ENCODE data around the gene VWA8.

The VWA8 gene

DNA sequence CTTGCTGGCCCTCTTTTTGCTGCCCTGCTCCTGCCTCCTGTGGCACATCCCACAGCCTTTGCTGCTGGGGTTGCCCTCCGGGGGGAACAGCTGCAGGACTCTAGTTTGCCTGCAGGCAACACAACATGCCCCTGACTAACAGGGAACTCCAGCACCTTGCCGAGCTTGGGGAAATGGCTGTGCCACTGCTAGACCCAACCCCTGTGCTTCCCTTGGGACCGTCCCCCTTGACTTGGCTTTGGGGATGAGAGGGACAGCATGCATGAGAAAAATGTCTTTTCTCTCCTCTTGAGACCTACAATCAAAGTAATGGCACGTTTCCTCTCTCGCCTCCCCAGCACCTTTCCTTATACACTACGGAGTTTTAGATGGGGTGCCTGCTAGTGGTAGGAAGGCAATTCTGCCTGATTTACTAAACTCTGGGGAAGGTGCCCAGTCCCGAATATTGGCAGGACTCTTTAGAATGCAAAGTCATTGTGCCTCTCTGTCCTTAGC lies 12.4 kb upstream of the VWA8 start:
- TF ChIP-seq, protein P1, sequence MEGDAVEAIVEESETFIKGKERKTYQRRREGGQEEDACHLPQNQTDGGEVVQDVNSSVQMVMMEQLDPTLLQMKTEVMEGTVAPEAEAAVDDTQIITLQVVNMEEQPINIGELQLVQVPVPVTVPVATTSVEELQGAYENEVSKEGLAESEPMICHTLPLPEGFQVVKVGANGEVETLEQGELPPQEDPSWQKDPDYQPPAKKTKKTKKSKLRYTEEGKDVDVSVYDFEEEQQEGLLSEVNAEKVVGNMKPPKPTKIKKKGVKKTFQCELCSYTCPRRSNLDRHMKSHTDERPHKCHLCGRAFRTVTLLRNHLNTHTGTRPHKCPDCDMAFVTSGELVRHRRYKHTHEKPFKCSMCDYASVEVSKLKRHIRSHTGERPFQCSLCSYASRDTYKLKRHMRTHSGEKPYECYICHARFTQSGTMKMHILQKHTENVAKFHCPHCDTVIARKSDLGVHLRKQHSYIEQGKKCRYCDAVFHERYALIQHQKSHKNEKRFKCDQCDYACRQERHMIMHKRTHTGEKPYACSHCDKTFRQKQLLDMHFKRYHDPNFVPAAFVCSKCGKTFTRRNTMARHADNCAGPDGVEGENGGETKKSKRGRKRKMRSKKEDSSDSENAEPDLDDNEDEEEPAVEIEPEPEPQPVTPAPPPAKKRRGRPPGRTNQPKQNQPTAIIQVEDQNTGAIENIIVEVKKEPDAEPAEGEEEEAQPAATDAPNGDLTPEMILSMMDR (IDR thresholded peaks at IDR 0.05; ENCODE audit: insufficient read depth, low read length, missing control alignments): no peak
- ChIA-PET POLR2A (no interaction called here), CTCF (interaction anchor here (1.0 to 1.6 kb wide), 2 partner anchors 10 to 304 kb away, joined by 3 to 5 read pairs; no protein-coding TSS in a partner anchor)
- no peak for DNase-seq (ENCODE audit: low read depth, low spot score)
- H3K4me3 ChIP-seq (ENCODE audit: low read depth, low read length): no peak overlapping the region

DNA sequence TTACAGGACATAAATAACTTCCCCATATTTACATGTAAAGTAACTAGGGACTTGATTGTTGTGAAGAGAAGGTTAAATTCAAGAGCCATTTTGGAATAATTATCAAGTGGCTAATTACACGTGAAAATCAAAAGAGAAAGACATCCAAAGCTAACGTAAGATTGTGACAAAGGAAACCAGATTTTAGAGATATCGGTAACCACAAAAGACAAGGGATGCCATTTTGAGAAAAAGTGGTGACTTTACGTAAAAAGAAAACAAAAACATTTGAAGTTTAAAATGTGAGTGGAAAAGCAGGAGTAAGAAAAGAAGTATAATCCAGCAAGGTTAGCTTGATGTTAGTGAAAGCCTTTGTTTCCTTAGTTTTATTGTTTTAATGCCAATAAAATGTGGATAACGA lies 10.9 kb upstream of the VWA8 start:
- POLR2A ChIA-PET: no interaction called here
- no peak overlapping the region for H3K4me3 ChIP-seq (ENCODE audit: low read depth, low read length)
- TF ChIP-seq, protein P1 (IDR thresholded peaks at IDR 0.05; ENCODE audit: insufficient read depth, low read length, missing control alignments): no peak
- DNase-seq (ENCODE audit: low read depth, low spot score): no peak
- CTCF ChIA-PET: interaction anchor here (0.6 to 1.6 kb wide), 3 partner anchors 29 to 303 kb away, joined by 3 to 5 read pairs (median 3); no protein-coding TSS in a partner anchor

DNA sequence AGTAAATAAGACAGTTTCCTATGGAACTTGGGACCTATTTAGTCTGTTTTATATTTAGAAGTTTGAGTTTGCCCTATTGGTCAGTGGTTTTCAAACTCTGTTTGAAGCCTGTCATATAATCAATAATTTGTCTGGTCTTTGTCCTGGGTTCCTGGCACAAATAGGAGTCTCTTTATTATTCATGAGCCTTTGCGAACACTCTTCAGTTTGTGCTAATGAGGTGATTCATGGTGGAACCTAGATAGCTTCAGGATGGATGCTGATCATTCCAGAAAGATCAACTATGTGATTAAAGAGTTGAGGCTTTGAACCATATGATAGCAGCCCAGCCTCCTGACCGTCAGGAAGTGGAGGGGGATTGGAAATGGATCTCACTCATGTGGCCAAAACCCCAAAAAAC lies 10.0 kb upstream of the VWA8 start:
- TF ChIP-seq, protein P1 (IDR thresholded peaks at IDR 0.05; ENCODE audit: insufficient read depth, low read length, missing control alignments): no peak
- CTCF ChIA-PET: interaction anchor here (1.3 kb wide), 1 partner anchor 28 kb away, joined by 3 read pairs; no protein-coding TSS in a partner anchor
- H3K4me3 ChIP-seq (ENCODE audit: low read depth, low read length): no peak overlapping the region
- POLR2A ChIA-PET: interaction anchor here (1.0 kb wide), 1 partner anchor 10 kb away, joined by 6 read pairs; the partner anchor contains the start of gene VWA8
- no peak for DNase-seq (ENCODE audit: low read depth, low spot score)

DNA sequence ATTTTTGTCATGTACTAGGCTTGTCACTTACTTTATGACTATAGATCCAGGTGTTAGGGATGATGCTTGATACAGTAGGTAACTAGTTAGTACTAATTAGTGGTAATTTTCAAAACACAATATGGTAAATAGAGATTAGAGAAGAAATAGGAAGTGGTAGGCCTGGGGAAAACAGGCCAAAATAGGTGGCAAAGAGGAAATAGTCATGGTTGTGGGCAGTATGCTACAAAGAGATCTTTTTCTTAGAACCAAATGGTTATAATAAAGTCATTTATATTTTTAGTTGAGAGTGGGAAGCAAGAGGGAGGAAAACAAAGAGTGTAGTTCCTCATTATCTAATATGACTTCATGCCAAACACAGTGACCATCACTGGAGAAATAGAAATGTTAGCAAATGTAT lies 9.1 kb upstream of the VWA8 start:
- TF ChIP-seq, protein P1 (IDR thresholded peaks at IDR 0.05; ENCODE audit: insufficient read depth, low read length, missing control alignments): no peak
- no peak for DNase-seq (ENCODE audit: low read depth, low spot score)
- no peak overlapping the region for H3K4me3 ChIP-seq (ENCODE audit: low read depth, low read length)
- ChIA-PET CTCF (no interaction called here), POLR2A (no interaction called here)

DNA sequence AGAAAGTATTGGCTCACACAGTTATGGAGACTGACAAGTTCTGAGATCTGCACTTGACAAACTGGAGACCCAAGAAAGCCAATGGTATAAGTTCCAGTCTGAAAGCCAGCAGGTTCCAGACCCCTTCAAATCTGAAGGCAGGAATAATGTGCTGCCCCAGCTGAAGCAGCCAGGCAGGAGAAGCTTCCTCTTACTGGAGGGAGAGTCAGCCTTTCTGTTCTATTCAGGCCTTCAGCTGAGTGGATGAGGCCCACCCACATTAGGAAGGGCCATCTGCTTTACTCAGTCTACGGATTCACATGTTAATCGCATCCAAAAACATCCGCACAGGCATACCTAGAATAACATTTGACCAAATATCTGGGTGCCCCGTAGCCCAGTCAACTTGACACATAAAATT lies 8.2 kb upstream of the VWA8 start:
- no peak for DNase-seq (ENCODE audit: low read depth, low spot score)
- TF ChIP-seq, protein P1 (IDR thresholded peaks at IDR 0.05; ENCODE audit: insufficient read depth, low read length, missing control alignments): no peak
- CTCF ChIA-PET: interaction anchor here (0.8 kb wide), 1 partner anchor 14 kb away, joined by 3 read pairs; no protein-coding TSS in a partner anchor
- H3K4me3 ChIP-seq (ENCODE audit: low read depth, low read length): no peak overlapping the region
- POLR2A ChIA-PET: no interaction called here

DNA sequence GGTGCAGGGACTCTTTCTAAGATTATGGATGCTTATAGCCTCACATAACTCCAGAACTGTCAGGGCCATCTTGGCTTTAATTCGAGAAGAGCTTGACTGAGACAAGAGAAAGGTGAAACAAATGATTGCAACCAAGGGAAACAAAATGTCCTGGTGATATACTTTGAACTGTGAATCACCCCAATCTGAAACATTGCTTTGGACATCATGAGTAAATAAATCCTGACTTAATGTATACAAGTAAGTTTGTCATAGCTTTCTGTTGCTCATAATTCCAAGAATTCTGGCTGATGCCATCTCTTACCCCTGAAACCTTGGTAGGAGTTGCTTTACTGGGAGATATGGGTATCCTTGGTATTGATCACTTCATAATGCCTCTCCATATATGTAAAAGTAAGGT lies 5.8 kb upstream of the VWA8 start:
- ChIA-PET CTCF (no interaction called here), POLR2A (no interaction called here)
- DNase-seq (ENCODE audit: low read depth, low spot score): no peak
- TF ChIP-seq, protein P1 (IDR thresholded peaks at IDR 0.05; ENCODE audit: insufficient read depth, low read length, missing control alignments): no peak
- H3K4me3 ChIP-seq (ENCODE audit: low read depth, low read length): no peak overlapping the region

Data from AG04449 (cell line).